ENCODE data around the gene BBC3. TPM values are rescaled to one million over a fixed set of nuclear protein-coding genes. Genes with fewer than 3 reads are reported as not detected.

BBC3 gene
- polyA plus RNA-seq, 1 donor from 2014 or later, result 15.6 TPM

DNA sequence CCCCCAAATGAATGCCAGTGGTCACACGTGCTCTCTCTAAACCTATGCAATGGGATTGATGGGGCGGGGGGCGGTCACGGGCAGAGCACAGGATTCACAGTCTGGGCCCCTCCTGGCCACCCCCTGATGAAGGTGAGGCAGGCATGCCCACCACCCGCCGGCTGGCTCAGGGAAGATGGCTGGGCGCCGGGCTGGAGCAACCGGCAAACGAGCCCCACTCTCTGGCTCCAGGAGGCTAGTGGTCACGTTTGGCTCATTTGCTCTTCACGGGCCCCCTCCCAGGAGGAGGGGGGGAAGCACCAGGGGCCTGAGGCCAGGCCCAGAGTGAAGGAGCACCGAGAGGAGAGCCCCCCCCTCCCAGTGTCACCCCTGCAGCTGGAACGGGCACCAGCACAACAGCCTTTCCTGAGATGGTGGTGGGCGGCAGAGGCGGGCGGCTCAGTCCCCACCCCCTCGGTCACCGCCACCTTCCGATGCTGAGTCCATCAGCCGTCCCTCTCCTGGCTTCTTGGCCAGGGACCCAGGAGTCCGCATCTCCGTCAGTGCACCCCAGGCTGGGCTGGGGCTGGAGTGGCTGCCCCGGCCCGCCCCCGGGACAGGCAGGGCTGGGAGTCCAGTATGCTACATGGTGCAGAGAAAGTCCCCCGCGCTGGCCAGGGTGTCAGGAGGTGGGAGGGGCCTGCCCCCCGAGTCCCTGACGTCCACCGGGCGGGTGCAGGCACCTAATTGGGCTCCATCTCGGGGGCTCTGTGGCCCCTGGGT lies 9.7 kb downstream of the BBC3 start:
- Histone ChIP-seq H3K36me3 (ENCODE audit: insufficient read depth, low read length) (no peaks in the 10 kb centered on the region), H2AFZ (ENCODE audit: low read depth, low read length) (no peak overlapping the region), H3K27me3 (ENCODE audit: insufficient read depth, low read depth, low read length) (no peaks in the 10 kb centered on the region), H3F3A (ENCODE audit: insufficient read depth, low read length, poor library complexity, severe bottlenecking) (no peaks in the 10 kb centered on the region), H3K79me2 (replicated peaks; ENCODE audit: insufficient read depth, low read length) (no peaks in the 10 kb centered on the region), H3K4me2 (ENCODE audit: low read length) (no peak overlapping the region), H3K9ac (ENCODE audit: low read length) (no peak overlapping the region), H3K9me2 (ENCODE audit: insufficient read depth, low read length) (no peaks in the 10 kb centered on the region), H3K4me3 (ENCODE audit: low read length) (no peak overlapping the region), H4K20me1 (ENCODE audit: insufficient read depth) (no peaks in the 10 kb centered on the region), H3K27ac (ENCODE audit: low read length) (no peak overlapping the region), H3K9me3 (ENCODE audit: low read length) (no peaks in the 10 kb centered on the region)
- TF ChIP-seq TAF1 (IDR thresholded peaks at IDR 0.05; ENCODE audit: low read depth) (no peak), EP300 (conservative IDR thresholded peaks at IDR 0.05; ENCODE audit: poor library complexity, severe bottlenecking) (no peak), SMC3 (conservative IDR thresholded peaks at IDR 0.05; ENCODE audit: poor library complexity) (no peak), EZH2 (IDR thresholded peaks at IDR 0.05; ENCODE audit: borderline replicate concordance, insufficient read depth, low read length, poor library complexity, severe bottlenecking) (no peak)
- TF ChIP-seq, protein P1, sequence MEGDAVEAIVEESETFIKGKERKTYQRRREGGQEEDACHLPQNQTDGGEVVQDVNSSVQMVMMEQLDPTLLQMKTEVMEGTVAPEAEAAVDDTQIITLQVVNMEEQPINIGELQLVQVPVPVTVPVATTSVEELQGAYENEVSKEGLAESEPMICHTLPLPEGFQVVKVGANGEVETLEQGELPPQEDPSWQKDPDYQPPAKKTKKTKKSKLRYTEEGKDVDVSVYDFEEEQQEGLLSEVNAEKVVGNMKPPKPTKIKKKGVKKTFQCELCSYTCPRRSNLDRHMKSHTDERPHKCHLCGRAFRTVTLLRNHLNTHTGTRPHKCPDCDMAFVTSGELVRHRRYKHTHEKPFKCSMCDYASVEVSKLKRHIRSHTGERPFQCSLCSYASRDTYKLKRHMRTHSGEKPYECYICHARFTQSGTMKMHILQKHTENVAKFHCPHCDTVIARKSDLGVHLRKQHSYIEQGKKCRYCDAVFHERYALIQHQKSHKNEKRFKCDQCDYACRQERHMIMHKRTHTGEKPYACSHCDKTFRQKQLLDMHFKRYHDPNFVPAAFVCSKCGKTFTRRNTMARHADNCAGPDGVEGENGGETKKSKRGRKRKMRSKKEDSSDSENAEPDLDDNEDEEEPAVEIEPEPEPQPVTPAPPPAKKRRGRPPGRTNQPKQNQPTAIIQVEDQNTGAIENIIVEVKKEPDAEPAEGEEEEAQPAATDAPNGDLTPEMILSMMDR (IDR thresholded peaks at IDR 0.05; ENCODE audit: poor library complexity, severe bottlenecking), result no peak

DNA sequence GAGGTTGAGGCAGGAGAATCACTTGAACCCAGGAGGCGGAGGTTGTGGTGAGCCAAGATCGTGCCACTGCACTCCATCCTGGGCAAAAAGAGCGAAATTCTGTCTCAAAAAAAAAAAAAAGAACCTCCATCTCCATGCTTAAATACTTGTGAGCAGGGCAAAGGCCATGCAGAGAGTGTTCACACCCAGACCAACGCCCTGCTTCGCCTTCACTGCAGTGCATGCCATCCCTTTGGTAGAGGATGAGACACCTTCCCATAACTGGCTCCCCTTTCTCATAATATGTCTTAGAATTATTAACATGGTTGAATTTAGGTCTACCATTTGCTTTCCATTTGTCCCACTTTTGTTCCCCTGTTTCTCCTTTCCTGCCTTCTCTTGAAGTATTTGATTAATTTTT lies 15.4 kb downstream of the BBC3 start:
- Histone ChIP-seq H3K36me3 (ENCODE audit: insufficient read depth, low read length) (no peaks in the 10 kb centered on the region), H3K9ac (ENCODE audit: low read length) (no peak overlapping the region), H3K27me3 (ENCODE audit: insufficient read depth, low read depth, low read length) (no peaks in the 10 kb centered on the region), H2AFZ (ENCODE audit: low read depth, low read length) (no peak overlapping the region), H3K9me3 (ENCODE audit: low read length) (no peaks in the 10 kb centered on the region), H3K9me2 (ENCODE audit: insufficient read depth, low read length) (no peaks in the 10 kb centered on the region), H3K27ac (ENCODE audit: low read length) (no peak overlapping the region), H3K4me2 (ENCODE audit: low read length) (no peak overlapping the region), H3F3A (ENCODE audit: insufficient read depth, low read length, poor library complexity, severe bottlenecking) (no peaks in the 10 kb centered on the region), H3K79me2 (replicated peaks; ENCODE audit: insufficient read depth, low read length) (no peaks in the 10 kb centered on the region), H4K20me1 (ENCODE audit: insufficient read depth) (no peaks in the 10 kb centered on the region), H3K4me3 (ENCODE audit: low read length) (no peak overlapping the region)
- TF ChIP-seq RAD21 (conservative IDR thresholded peaks at IDR 0.05) (no peak), SMC3 (conservative IDR thresholded peaks at IDR 0.05; ENCODE audit: poor library complexity) (no peak), EZH2 (IDR thresholded peaks at IDR 0.05; ENCODE audit: borderline replicate concordance, insufficient read depth, low read length, poor library complexity, severe bottlenecking) (no peak), EP300 (conservative IDR thresholded peaks at IDR 0.05; ENCODE audit: poor library complexity, severe bottlenecking) (no peak), MXI1 (conservative IDR thresholded peaks at IDR 0.05; ENCODE audit: poor library complexity, severe bottlenecking) (no peak), TAF1 (IDR thresholded peaks at IDR 0.05; ENCODE audit: low read depth) (no peak), POLR2AphosphoS5 (IDR thresholded peaks at IDR 0.05) (no peak)
- TF ChIP-seq, protein P1 (IDR thresholded peaks at IDR 0.05; ENCODE audit: poor library complexity, severe bottlenecking), result no peak
- TF ChIP-seq, protein P2, sequence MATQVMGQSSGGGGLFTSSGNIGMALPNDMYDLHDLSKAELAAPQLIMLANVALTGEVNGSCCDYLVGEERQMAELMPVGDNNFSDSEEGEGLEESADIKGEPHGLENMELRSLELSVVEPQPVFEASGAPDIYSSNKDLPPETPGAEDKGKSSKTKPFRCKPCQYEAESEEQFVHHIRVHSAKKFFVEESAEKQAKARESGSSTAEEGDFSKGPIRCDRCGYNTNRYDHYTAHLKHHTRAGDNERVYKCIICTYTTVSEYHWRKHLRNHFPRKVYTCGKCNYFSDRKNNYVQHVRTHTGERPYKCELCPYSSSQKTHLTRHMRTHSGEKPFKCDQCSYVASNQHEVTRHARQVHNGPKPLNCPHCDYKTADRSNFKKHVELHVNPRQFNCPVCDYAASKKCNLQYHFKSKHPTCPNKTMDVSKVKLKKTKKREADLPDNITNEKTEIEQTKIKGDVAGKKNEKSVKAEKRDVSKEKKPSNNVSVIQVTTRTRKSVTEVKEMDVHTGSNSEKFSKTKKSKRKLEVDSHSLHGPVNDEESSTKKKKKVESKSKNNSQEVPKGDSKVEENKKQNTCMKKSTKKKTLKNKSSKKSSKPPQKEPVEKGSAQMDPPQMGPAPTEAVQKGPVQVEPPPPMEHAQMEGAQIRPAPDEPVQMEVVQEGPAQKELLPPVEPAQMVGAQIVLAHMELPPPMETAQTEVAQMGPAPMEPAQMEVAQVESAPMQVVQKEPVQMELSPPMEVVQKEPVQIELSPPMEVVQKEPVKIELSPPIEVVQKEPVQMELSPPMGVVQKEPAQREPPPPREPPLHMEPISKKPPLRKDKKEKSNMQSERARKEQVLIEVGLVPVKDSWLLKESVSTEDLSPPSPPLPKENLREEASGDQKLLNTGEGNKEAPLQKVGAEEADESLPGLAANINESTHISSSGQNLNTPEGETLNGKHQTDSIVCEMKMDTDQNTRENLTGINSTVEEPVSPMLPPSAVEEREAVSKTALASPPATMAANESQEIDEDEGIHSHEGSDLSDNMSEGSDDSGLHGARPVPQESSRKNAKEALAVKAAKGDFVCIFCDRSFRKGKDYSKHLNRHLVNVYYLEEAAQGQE (IDR thresholded peaks at IDR 0.05; ENCODE audit: borderline replicate concordance), result no peak

All from neural cell (in vitro differentiated cells).